ENCODE results near the gene FAR2.

Gene FAR2

GRCh38 chr12:29229158-29229505, 80.1 kb downstream of the FAR2 start:
- TF ChIP-seq CTCF (IDR thresholded peaks at IDR 0.05; ENCODE audit: borderline replicate concordance, control extremely low read depth, extremely low read depth, insufficient read depth, missing control alignments), result no peak
- in situ Hi-C loops (cut with MboI; ENCODE audit: low sequenced_read_pairs, unreplicated experiment), result no loop called here
- no peak for DNase-seq (ENCODE audit: low spot score)

GRCh38 chr12:29229937-29230336, 80.9 kb downstream of the FAR2 start:
- TF ChIP-seq CTCF (IDR thresholded peaks at IDR 0.05; ENCODE audit: borderline replicate concordance, control extremely low read depth, extremely low read depth, insufficient read depth, missing control alignments), result no peak
- DNase-seq (ENCODE audit: low spot score), result no peak
- in situ Hi-C loops (cut with MboI; ENCODE audit: low sequenced_read_pairs, unreplicated experiment), result no loop called here

DNA sequence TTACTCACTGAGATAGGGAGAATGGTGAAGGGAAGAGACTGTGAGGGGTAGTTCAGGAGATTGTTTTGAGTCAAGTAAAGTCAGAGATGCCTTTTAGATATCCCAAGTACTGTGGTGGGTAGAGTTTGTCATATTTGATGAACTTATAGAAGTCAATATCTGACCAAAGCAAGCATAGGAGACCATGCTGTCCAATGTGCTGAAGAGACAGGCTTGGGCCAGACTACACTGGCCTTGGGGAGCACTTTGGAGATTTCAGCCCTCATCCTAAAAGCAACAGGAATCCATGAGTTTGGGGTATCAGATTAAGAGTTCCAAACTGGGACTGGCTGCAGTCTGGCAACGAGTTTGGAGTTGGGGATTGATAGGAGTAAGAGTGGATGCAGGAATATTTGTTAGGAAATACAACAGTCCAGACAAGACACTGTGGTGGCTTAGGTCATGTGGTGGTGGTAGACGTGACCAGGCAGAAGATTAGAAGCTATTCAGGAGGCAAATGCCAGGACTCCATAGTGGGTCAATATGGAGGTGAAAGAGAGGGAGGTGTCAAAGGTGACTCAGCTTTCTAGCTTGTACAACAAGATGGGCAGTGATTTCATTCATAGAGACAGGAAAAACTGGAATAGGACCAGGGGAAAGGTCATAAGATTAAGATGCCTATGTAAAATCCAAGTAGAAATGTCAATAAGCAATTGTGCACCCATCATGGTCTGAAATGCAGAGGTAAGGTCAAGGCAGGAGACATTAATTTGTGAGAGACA, 81.9 kb downstream of the FAR2 start:
- in situ Hi-C loops (cut with MboI; ENCODE audit: low sequenced_read_pairs, unreplicated experiment), result no loop called here
- no peak for TF ChIP-seq CTCF (IDR thresholded peaks at IDR 0.05; ENCODE audit: borderline replicate concordance, control extremely low read depth, extremely low read depth, insufficient read depth, missing control alignments)
- DNase-seq (ENCODE audit: low spot score), result no peak

DNA sequence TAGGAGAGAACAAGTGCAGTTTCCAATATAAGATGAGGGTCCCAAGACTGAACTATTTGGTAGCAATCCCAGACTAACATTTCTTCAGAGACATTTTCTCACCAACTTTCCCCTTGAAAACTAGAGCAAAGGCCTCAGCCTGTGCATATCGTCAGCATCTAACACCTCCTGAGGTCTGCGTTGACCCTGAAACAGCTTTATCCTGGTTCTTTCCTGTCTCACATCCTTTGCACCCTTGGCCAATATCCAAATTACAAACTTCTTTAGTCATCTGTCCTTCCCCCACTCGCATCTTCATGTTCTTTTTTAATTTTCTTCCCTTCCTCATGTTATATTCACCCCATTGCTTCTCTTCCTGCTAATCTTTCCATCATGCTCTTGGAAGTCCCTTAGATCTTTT, 83.0 kb downstream of the FAR2 start:
- in situ Hi-C loops (cut with MboI; ENCODE audit: low sequenced_read_pairs, unreplicated experiment), result no loop called here
- DNase-seq (ENCODE audit: low spot score), result no peak
- TF ChIP-seq CTCF (IDR thresholded peaks at IDR 0.05; ENCODE audit: borderline replicate concordance, control extremely low read depth, extremely low read depth, insufficient read depth, missing control alignments), result no peak

DNA sequence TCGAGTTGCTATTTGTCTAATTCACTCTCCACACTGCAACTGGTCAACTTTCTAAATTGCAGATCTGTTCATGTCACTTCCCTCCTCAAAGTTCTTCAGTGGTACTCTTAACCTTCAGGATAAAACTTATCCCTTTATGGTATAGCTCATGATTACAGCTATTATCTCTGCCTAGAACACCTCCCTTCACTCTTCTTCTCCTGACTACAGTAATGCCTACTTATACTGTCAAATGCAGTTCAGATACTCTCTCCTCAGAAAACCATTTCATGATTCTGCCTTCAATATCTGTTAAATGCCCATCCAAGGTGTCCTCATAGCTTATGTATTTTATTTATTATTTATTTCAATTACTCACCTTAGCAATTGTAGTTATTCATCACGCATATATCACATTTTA, 85.5 kb downstream of the FAR2 start:
- no peak for TF ChIP-seq CTCF (IDR thresholded peaks at IDR 0.05; ENCODE audit: borderline replicate concordance, control extremely low read depth, extremely low read depth, insufficient read depth, missing control alignments)
- no peak for DNase-seq (ENCODE audit: low spot score)
- in situ Hi-C loops (cut with MboI; ENCODE audit: low sequenced_read_pairs, unreplicated experiment), result no loop called here

DNA sequence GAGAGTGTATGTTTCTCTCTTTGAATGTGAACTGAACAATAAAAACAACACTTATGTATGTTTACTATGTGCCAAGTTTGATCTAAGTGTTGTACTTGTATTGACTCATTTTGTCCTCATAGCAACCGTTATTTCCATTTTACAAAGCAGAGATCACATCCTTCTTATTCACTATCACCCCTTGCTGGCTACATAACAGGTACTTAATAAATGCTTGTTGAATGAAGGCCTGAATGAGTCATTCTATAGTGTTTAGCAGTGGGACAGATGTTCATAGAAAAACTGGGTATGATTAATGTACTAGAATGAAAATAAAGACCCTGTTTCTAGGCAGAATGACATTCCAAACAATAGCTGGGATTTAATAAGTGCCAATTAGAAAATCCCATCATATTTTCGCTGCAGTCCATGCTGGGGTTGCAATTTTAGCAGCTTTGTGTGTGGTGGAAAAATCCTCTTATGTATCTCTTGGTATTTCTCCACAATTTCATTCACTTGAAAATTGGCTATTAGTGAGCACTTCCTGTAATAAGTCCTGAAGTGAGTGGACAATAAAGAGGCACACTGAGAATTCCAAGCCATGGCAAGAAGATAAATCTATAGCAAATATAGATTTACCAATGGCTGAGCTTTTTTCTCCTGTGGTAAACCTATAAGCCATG, 86.0 kb downstream of the FAR2 start:
- in situ Hi-C loops (cut with MboI; ENCODE audit: low sequenced_read_pairs, unreplicated experiment), result no loop called here
- no peak for TF ChIP-seq CTCF (IDR thresholded peaks at IDR 0.05; ENCODE audit: borderline replicate concordance, control extremely low read depth, extremely low read depth, insufficient read depth, missing control alignments)
- no peak for DNase-seq (ENCODE audit: low spot score)

Data from GM13976 (cell line).